Activated CD8-positive, alpha-beta memory T cell treated with anti-CD3 and anti-CD28 coated beads, Interleukin-2, amount 50 U/mL, for 48 hours (primary cell): ENCODE measurements around the gene CSNK1E.

Experiments used
- DNase-seq: peaks from one replicate; pipeline ENCODE4 v3.0.0-alpha.2; 2020

The CSNK1E gene

DNA sequence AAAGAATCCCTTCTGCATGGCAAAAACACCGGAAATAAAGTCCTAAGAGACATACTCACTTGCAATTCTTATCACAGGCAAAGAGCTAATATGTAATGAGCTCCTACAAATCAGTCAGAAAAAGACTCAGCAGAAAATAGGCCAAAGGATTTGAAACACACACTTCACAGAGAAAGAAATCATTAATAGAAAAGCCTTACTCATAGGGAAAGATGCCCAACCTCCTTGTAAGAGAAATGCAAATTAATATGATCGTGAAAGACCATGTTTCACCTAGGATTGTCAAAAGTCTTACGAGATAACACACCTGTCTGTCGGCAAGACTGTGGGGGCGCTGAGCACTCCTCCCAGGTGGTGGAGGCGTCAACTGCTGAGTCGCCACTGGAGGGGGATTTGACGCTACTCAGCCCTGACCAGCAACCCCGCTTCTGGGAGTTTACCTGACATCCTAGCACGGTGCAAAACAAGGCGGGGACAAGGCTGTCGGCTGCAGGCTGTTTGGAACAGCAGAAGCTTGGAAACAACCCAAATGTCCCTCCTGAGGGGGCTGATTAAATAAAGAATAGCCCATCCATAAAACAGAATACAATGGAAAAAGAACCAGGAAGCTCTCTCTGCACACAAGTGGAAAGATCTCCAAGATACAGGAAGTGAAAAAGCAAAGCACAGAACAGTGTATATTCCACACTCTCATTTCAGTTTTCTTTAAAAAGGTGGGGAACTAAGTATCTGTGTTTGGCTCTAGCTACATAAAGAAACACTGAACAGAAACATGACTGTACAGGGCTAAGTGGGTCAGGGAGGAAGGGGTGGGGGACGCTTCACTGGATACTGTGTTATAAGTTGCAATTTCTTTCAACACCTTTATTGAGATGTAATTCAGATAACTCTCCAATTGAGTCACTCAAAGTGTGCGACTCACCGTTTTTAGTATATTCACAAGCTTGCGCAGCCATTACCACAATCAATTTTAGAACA is 11.5 kb downstream of the CSNK1E start:
- DNase-seq: no peak

DNA sequence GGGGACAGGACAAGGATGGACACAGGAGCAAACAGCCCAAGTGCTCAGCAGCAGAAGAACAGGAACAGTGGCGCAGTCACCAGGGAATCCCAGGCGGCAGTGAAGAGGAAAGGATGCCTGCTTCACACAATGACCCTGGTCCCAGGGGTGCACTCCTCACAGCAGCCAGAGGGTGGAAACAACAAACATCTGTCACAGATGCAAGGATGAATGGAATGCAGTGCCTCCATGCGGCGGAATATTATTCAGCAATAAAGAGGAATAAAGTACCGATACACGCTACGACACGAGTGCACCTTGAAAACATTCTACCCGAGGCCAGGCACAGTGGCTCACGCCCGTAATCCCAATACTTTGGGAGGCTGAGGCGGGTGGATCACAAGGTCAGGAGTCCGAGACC is 12.7 kb downstream of the CSNK1E start:
- DNase-seq: no peak

- no peak for DNase-seq
These were observed 13.3 kb downstream of the CSNK1E start for GRCh38 chr22:38303974-38304373.

DNA sequence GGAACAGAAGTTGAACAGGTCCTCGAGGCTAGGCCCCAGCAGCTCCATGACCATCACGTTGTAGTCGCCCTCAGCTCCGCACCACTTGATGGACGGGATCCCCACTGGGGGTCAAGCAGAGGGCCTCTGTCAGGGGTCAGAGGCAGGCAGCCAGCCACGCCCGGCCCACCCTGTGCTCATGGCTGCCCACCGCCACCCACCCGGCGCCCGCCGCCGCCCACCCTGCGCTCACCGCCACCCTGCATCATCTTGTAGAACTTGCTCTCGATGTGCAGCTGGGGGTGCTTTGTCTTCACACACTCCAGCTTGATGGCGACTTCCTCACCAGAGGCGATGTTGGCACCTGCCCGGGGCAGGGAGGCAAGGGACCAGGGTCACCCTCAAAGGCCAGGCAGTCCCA is 14.3 kb downstream of the CSNK1E start:
- DNase-seq: no peak

DNA sequence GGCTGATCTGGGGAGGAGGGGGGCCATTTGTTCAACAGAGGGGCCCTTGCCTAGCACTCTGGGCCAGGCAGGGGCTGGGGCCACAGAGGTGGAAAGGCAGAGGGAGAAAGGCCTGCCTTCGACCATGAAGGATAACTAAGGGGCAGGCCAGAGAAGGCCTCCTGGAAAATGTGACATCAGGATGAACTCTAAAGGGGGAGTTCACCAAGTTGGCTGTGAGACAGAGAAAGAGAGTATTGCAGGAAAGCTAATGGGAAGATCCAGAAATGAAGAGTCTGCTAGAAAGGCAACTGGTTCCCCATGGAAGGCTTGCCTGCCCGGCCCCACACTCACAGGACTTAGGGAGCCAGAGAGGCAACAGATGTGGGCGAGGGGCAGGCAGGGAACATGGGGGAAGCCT is 16.3 kb downstream of the CSNK1E start:
- DNase-seq: no peak

GRCh38 chr22:38300197-38300945 is 16.9 kb downstream of the CSNK1E start:
- no peak for DNase-seq

DNA sequence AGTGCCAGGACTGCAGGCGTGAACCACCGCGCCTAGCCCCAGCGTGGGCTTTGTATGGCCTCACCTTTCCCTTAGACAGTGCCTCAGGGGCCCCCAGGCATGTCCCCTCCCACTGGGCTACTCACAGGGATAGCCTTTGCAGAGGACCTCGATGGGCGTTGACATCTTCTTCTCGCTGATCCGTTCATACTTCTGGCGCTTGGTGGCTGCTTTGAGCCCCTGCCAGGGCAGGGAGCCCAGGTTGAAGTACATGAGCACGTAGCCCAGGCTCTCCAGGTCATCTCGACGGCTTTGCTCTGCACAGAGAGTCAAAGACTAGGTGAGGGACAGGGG is 17.5 kb downstream of the CSNK1E start:
- DNase-seq: no peak

DNA sequence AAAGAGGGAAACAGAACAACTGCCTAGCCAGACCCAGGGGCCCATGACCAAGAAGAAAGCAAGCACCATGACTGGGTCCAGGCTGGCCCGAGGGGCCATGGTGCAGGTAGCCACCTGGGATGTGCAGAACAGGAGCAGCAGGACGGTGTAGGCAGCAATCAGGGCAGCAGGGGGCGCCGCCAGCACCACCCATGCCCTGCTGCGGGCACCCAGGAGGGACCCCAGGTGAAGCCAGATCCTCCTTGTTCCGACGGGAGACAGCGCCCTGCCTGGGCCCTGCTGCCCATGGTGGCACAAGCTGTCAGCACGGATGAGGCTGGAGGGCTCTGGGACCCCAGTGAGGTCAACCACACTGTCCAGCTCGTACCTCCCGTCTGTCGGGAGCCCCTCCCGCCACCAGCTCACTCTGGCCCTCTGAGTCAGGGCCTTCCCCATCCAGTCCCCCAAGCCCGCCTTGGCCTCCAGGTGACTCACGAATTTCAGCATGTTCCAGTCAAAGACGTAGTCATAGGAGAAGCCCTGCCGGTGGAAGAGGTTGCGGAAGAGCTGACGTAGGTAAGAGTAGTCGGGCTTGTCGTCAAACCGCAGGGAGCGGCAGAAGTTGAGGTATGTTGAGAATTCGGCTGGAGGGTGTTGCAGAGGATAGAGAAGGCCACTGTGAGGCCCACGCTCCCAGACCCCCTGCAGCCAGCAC is 18.8 kb downstream of the CSNK1E start:
- peak; percentile 76 for DNase-seq

DNA sequence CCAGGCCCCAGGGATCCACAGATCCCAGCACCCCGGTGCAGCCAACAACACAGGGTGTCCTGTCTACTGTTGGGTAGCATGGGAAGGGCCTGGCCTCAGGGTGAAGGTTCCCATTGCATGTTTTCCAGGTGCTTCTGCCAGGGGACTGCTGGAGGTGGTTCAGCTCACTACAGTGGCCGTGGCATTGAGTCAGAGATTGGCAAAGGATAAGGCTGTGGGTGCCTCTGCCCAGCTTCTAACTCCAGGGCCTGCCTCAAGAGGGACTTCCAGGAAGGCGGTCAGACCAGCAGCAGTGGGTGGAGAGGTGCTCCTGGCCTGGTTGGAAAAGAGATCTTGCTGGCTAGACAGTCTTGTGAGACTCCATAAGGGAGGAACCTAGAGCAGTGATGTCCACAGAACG is 20.9 kb downstream of the CSNK1E start:
- DNase-seq: no peak

GRCh38 chr22:38295863-38296262 is 21.4 kb downstream of the CSNK1E start:
- no peak for DNase-seq

GRCh38 chr22:38295339-38295738 is 21.9 kb downstream of the CSNK1E start:
- DNase-seq: no peak

DNA sequence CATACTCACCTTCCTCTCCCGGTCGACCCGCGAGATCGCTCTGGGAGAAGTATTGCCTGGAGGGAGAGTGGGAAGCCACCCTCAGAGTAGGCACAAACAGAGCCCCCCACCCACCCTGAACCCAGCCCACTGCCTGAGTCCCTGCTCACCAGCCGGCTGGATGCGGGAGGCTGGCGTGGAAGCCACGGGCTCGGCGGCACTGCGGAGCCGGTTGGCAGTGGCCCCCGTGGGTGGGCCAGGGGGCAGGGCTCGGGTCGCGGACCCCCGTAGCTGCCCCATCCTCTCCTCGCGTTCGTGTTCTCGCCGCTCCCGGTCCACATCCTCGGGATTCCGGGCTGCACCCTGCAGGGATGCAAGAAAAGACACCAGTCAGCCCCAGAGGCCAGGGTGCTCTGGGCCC is 23.0 kb downstream of the CSNK1E start:
- no peak for DNase-seq

DNA sequence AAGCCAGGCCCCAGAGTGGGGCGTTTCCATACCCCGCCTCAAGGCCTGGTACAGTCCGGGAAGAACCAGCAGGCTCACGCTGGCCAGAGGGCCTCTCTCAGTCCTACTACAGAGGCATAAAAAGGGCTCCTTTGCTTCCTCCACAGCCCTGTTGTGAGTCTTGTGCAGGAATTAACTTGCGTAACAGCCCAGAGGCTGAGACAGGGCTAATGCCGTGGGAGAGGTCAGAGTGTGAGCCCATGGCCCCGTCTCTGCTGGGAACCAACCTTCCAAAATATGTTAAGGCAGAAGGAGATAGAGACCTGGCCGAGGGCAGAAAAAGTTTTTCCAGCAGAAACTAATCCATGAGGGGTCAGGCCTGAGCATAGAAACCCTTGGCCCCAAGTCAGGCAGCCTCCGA is 24.5 kb downstream of the CSNK1E start:
- DNase-seq: no peak

DNA sequence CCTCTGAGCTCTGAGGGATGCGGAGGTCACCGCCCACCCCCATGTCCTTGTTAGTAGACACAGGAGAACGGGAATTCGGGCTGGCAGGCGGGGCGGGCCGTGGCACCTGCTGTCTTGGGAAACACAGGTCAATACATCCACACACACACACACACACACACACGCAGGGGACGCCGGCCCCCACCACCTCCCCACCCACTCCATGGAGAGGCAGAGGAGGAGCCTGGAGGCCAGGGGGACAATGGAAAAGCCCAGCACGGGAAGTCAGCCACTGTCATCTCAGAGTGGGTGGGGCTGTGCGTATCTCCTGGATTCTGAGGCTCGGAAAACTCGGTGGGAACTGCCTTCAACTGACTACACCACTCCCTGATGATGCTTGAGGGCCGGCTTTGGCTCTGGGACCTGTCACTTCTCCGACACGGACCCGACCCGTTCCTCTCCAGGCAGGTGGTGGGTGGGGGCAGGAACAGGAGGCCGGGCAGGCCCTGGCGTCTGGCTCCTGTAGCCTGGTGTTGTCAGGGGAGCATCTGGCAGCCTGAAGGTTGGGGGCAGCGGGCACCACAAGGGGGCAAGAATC is 25.9 kb downstream of the CSNK1E start:
- DNase-seq: no peak

DNA sequence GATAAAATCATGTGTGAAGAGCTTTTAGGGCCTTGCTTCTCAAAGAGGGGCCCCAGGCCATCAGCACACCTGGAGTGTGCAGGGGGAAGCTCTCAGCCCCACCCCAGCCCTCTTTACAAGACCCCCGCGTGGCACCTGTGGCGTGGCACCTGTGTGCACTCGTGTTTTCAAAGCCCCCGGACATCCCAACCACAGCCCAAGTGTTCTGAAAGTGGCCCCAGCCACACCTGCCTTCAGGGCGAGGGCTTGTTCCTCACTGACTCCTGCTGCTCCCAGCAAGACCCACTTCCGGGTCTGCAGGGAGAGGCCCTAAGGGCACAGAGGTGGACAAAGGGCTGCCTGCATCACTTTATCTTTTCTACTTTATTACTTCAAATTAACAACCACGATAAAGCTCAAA is 26.9 kb downstream of the CSNK1E start:
- no peak for DNase-seq

DNA sequence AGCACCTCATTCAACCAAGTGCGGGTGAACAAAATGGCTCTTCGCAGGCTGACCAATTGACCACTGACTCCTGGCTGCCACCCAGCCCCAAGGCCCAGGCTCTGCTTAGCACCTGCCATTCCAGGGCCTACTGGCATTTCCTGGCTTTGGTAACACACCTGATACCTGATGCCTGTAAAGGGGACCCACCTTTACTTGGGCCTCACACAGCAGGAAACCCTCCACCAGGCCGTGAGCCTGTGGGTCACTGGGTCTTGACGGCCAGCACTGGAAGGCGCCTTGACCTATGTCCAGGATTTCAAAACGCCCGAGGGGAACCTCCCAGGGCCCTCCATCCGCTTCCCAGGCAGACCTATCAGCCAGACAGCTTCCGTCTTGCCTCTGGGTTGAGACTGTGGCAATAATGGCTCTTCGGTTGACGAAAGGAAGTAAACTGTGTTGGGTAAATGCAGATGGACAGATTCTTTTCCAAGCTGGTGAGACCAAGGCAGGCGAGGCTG is 27.6 kb downstream of the CSNK1E start:
- no peak for DNase-seq

GRCh38 chr22:38286915-38287669 is 30.1 kb downstream of the CSNK1E start:
- no peak for DNase-seq

DNA sequence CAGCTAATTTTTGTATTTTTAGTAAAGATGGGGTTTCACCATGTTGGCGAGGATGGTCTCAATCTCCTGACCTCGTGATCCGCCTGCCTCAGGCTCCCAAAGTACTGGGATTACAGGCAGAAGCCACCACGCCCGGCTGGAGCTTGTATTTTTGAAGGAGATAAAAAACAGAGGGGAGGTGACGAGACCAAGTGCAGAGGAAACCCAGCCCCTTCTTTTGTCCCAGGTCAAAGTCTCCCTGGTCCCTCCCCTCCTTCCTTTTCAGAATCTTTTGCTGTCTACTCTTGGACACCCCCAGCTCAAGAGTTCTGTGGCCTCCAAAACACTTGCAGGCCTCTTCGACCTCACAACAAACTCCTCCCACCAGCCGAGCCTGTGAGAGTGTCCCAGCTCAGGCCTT is 32.2 kb downstream of the CSNK1E start:
- DNase-seq: no peak

GRCh38 chr22:38284042-38284402 is 33.2 kb downstream of the CSNK1E start:
- DNase-seq: no peak

DNA sequence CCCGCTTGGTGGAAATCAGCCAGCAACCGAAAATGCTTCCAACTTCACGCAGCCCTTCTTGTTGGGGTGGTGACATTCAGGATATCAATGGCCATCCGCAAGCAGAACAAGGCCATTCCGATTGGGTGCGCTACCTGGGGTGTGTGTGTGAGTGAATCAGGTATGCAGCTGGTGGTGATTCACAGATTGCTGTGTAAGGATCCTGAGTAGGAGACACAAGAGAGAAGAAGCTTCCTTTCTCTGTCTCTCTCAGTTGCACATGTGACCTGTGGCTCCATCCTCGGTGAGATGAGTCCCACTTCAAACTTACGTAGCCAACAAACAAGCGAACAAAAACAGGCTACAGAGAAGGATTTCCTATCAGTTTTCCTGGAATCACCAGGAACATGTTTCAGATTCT is 34.8 kb downstream of the CSNK1E start:
- DNase-seq: no peak

- DNase-seq: no peak
These were observed 41.1 kb downstream of the CSNK1E start for GRCh38 chr22:38276166-38276565.

DNA sequence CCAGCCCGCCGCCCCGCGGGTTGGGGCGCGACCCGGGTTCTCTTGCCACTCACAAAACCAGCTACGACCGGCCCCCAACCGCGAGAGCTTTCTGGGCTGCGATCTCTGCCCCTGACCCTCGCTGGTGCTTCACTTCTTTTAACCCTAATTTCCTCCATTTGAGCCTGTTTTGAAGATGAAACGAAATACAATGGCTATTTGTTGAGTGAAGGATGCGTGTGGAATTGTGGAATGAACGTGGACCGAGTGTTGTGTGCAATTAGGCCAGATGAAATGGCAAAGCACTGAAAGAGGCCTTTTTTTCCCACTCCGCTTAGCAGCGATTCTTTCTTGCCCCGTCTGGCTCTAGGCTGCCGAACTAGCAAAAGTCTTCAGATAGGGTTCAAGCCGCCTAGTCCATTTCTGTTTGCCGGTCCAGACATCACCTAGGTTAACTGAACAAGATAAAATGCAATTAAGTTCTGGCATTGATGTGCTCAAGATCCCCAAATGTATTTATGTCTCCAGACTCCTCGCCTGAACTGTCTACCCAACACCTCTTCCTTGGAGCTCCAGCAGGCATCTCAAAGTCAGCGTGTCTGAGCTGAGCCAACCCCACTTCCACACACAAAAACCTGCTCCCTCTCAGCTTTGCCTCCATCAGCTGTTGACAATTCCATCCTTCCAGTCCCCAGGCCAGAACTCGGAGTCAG is 44.0 kb downstream of the CSNK1E start:
- no peak for DNase-seq
